OCI-LY1 (cell line): ENCODE data around the gene PIK3CA.
"Not testable (repeated sequence)": the region's sequence is repeated elsewhere in the genome, so short reads cannot be mapped to it uniquely, and the experiment has no call there.

Experiments
- H2AFZ ChIP-seq: fragments of 200-600 bp; sonication (generic), shearing (Covaris generic); 2 replicates; pipeline ENCODE4 v1.6.0; 2014; ENCODE audit warnings: antibody characterized with exemption, mild to moderate bottlenecking, low read length
- H3F3A ChIP-seq: fragments of 200-600 bp; sonication (generic), shearing (Covaris generic); 2 replicates; pipeline ENCODE4 v1.6.0; 2014; ENCODE audit warnings: mild to moderate bottlenecking, antibody characterized with exemption, low read length, moderate library complexity; ENCODE audit not compliant: insufficient read depth
- H3K27ac ChIP-seq: fragments of 200-600 bp; sonication (generic); 2 replicates; pipeline ENCODE4 v1.5.1; 2014; ENCODE audit warnings: low read length, mixed run types, mild to moderate bottlenecking, low read depth; ENCODE audit not compliant: poor library complexity, severe bottlenecking
- H3K27me3 ChIP-seq: fragments of 200-600 bp; sonication (generic); 2 replicates; pipeline ENCODE4 v1.6.0; 2014; ENCODE audit warnings: antibody characterized with exemption, mild to moderate bottlenecking, low read length, moderate library complexity; ENCODE audit not compliant: insufficient read depth
- H3K36me3 ChIP-seq: fragments of 200-600 bp; sonication (generic); 2 replicates; pipeline ENCODE4 v1.6.1; 2014; ENCODE audit warnings: mild to moderate bottlenecking, antibody characterized with exemption, low read length, moderate library complexity, mixed read lengths; ENCODE audit not compliant: insufficient read depth
- H3K4me1 ChIP-seq: fragments of 200-600 bp; sonication (generic); 2 replicates; pipeline ENCODE4 v1.5.1; 2014; ENCODE audit warnings: mild to moderate bottlenecking, low read length, moderate library complexity; ENCODE audit not compliant: insufficient read depth, severe bottlenecking
- H3K4me2 ChIP-seq: fragments of 200-600 bp; sonication (generic), shearing (Covaris generic); 2 replicates; pipeline ENCODE4 v1.6.1; 2014; ENCODE audit warnings: low read length
- H3K4me3 ChIP-seq: fragments of 200-600 bp; sonication (generic); 2 replicates; pipeline ENCODE4 v1.5.1; 2014; ENCODE audit warnings: low read length, low read depth, mild to moderate bottlenecking, mixed read lengths; ENCODE audit not compliant: poor library complexity, severe bottlenecking
- H3K79me2 ChIP-seq: fragments of 200-600 bp; shearing (Covaris generic); 2 replicates; pipeline ENCODE4 v1.6.1; 2016; ENCODE audit warnings: mixed run types, low read length, mixed read lengths; ENCODE audit not compliant: insufficient read depth
- H3K9ac ChIP-seq: fragments of 200-600 bp; sonication (generic), shearing (Covaris generic); 2 replicates; pipeline ENCODE4 v1.6.1; 2014; ENCODE audit warnings: mild to moderate bottlenecking, low read length, mixed read lengths
- H3K9me2 ChIP-seq: fragments of 200-600 bp; sonication (generic), shearing (Covaris generic); 2 replicates; pipeline ENCODE4 v1.6.1; 2014; ENCODE audit warnings: low read depth, mild to moderate bottlenecking, low read length, mixed read lengths
- H3K9me3 ChIP-seq: fragments of 200-600 bp; shearing (Covaris generic); 2 replicates; pipeline ENCODE4 v1.6.1; 2014; ENCODE audit warnings: low read length, mixed read lengths
- H4K20me1 ChIP-seq: fragments of 200-600 bp; sonication (generic), shearing (Covaris generic); 2 replicates; pipeline ENCODE4 v1.6.0; 2016; ENCODE audit warnings: mild to moderate bottlenecking, low read length; ENCODE audit not compliant: insufficient read depth
- EZH2 ChIP-seq: fragments of 200-600 bp; sonication (generic), shearing (Covaris generic); IDR thresholded peaks from 2 replicates; pipeline ENCODE4 v1.8.0; 2017; ENCODE audit warnings: borderline replicate concordance, mixed run types, mild to moderate bottlenecking, antibody characterized with exemption, low read length, moderate library complexity, mixed read lengths
- TF ChIP-seq, protein P1 (sequence below): fragments of 200-600 bp; sonication (generic), shearing (Covaris generic); IDR thresholded peaks from 2 replicates; pipeline ENCODE4 v1.5.1; 2017; ENCODE audit warnings: mild to moderate bottlenecking, antibody characterized with exemption, low read length, moderate library complexity, mixed read lengths

Gene PIK3CA

GRCh38 chr3:179236669-179237301 lies 88.6 kb downstream of the PIK3CA start:
- Histone ChIP-seq H3K27ac (no peak overlapping the region), H3K4me3 (no peak overlapping the region), H2AFZ (no peak overlapping the region), H3K79me2 (no peaks in the 10 kb centered on the region), H3K9ac (no peak overlapping the region), H3K36me3 (peaks cover 36% of the 10 kb centered on the region), H3K9me2 (no peaks in the 10 kb centered on the region; the same call in 1 of the 2 replicates), H4K20me1 (no peaks in the 10 kb centered on the region), H3K4me1 (peaks cover 9% of the 10 kb centered on the region), H3K9me3 (no peaks in the 10 kb centered on the region), H3K4me2 (no peak overlapping the region), H3K27me3 (no peaks in the 10 kb centered on the region), H3F3A (no peaks in the 10 kb centered on the region)
- TF ChIP-seq EZH2 = no peak
- TF ChIP-seq, protein P1, sequence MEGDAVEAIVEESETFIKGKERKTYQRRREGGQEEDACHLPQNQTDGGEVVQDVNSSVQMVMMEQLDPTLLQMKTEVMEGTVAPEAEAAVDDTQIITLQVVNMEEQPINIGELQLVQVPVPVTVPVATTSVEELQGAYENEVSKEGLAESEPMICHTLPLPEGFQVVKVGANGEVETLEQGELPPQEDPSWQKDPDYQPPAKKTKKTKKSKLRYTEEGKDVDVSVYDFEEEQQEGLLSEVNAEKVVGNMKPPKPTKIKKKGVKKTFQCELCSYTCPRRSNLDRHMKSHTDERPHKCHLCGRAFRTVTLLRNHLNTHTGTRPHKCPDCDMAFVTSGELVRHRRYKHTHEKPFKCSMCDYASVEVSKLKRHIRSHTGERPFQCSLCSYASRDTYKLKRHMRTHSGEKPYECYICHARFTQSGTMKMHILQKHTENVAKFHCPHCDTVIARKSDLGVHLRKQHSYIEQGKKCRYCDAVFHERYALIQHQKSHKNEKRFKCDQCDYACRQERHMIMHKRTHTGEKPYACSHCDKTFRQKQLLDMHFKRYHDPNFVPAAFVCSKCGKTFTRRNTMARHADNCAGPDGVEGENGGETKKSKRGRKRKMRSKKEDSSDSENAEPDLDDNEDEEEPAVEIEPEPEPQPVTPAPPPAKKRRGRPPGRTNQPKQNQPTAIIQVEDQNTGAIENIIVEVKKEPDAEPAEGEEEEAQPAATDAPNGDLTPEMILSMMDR = no peak

GRCh38 chr3:179240299-179240698 lies 92.1 kb downstream of the PIK3CA start:
- not testable (repeated sequence) for H3K79me2 ChIP-seq, H3K4me1 ChIP-seq, H3K27me3 ChIP-seq, H3K9ac ChIP-seq, H3F3A ChIP-seq, H3K4me2 ChIP-seq, H3K9me3 ChIP-seq, H3K27ac ChIP-seq, H4K20me1 ChIP-seq, H3K9me2 ChIP-seq, H2AFZ ChIP-seq, H3K4me3 ChIP-seq
- peaks cover 36% of the 10 kb centered on the region for H3K36me3 ChIP-seq

GRCh38 chr3:179242859-179243258 lies 94.7 kb downstream of the PIK3CA start:
- not testable (repeated sequence) for H3K4me1 ChIP-seq, H3K9ac ChIP-seq, H2AFZ ChIP-seq, H3K9me2 ChIP-seq, H3K4me2 ChIP-seq, H3F3A ChIP-seq, H3K79me2 ChIP-seq, H3K9me3 ChIP-seq, H3K27ac ChIP-seq, H3K27me3 ChIP-seq, H3K4me3 ChIP-seq, H4K20me1 ChIP-seq
- peaks cover 33% of the 10 kb centered on the region; the same call in 1 of the 2 replicates for H3K36me3 ChIP-seq

- H3K27ac ChIP-seq = no peak overlapping the region
- TF ChIP-seq EZH2 = no peak
- TF ChIP-seq, protein P1 = no peak
Observed at GRCh38 chr3:179244878-179245277, 96.7 kb downstream of the PIK3CA start.

More at GRCh38 chr3:179244878-179245277, 96.7 kb downstream of the PIK3CA start:
- H3K4me3 ChIP-seq = no peak overlapping the region
- H3K36me3 ChIP-seq = peaks cover 47% of the 10 kb centered on the region
- H3K4me2 ChIP-seq = no peak overlapping the region
- H3K9me3 ChIP-seq = no peaks in the 10 kb centered on the region
- no peak overlapping the region for H3K9ac ChIP-seq
- H3F3A ChIP-seq = no peaks in the 10 kb centered on the region
- H4K20me1 ChIP-seq = no peaks in the 10 kb centered on the region
- H3K27me3 ChIP-seq = no peaks in the 10 kb centered on the region
- H3K9me2 ChIP-seq = no peaks in the 10 kb centered on the region
- no peak overlapping the region for H2AFZ ChIP-seq
- H3K4me1 ChIP-seq = no peaks in the 10 kb centered on the region
- no peaks in the 10 kb centered on the region for H3K79me2 ChIP-seq
